Nasal cavity respiratory epithelium epithelial cell of viscerocranial mucosa (primary cell): ENCODE data around the gene CATSPER4. TPM values are rescaled to one million over a fixed set of nuclear protein-coding genes. Genes with fewer than 3 reads are reported as not detected.

Experiments
- total RNA-seq: library from RNA; depleted of rRNA; stranded (reverse); fragments of >200 nt; gene quantifications from 2 replicates; pipeline ENCODE4 v1.2.3, GENCODE V29; 2014

Gene CATSPER4
- total RNA-seq = not detected in 2 replicates

GRCh38 chr1:26190373-26190987 is at the start of gene CATSPER4:
CATSPER4 (plus strand) TSS chr1:26190602; CDS start chr1:26190628, 26 bp downstream.

GRCh38 chr1:26158908-26159742 is 31.3 kb upstream of the CATSPER4 start, which contains the start of gene FAM110D:
FAM110D (plus strand) TSS chr1:26159079; CDS start chr1:26161292, 2,213 bp downstream.

GRCh38 chr1:26168410-26169197 is 21.8 kb upstream of the CATSPER4 start, which contains the start of gene C1orf232:
C1orf232 (minus strand) TSS chr1:26168963; CDS start chr1:26168499, 464 bp downstream.

GRCh38 chr1:26169669-26170471 is 20.5 kb upstream of the CATSPER4 start, which contains the start of gene ZNF593:
ZNF593 (plus strand) TSS chr1:26169908; CDS start chr1:26169984, 76 bp downstream.

GRCh38 chr1:26171084-26172072 is 19.0 kb upstream of the CATSPER4 start, which contains the start of gene ZNF593OS:
ZNF593OS (minus strand) TSS chr1:26171832; CDS start chr1:26171661, 171 bp downstream.

GRCh38 chr1:26177182-26177684 is 13.2 kb upstream of the CATSPER4 start, which contains the start of gene CNKSR1:
CNKSR1 (plus strand) TSS chr1:26177491; CDS start chr1:26177548, 57 bp downstream.

GRCh38 chr1:26233903-26234643 is 43.7 kb downstream of the CATSPER4 start, which contains the start of gene CEP85:
CEP85 (plus strand) TSS chr1:26234200; CDS start chr1:26239784, 5,584 bp downstream.

Other genes starting within 250 kb of the CATSPER4 start
- gene PAFAH2, start 192.5 kb upstream of the CATSPER4 start, total RNA-seq = 16.4 and 29.3 TPM in 2 replicates
- gene EXTL1, start 168.8 kb upstream of the CATSPER4 start, total RNA-seq = under 0.01 TPM in 1 of 2 replicates, not detected in the other
- gene SLC30A2, start 144.5 kb upstream of the CATSPER4 start, total RNA-seq = under 0.01 and 0.07 TPM in 2 replicates
- 0.07 and 0.68 TPM in 2 replicates for gene TRIM63, start 123.0 kb upstream of the CATSPER4 start, total RNA-seq
- 9.0 and 9.2 TPM in 2 replicates for gene PDIK1L, start 78.8 kb upstream of the CATSPER4 start, total RNA-seq
- not detected in 2 replicates for gene FAM110D, start 31.5 kb upstream of the CATSPER4 start, total RNA-seq
- gene C1orf232, start 21.6 kb upstream of the CATSPER4 start, total RNA-seq = not detected in 2 replicates
- 31.9 and 105 TPM in 2 replicates for gene ZNF593, start 20.7 kb upstream of the CATSPER4 start, total RNA-seq
- gene ZNF593OS, start 18.8 kb upstream of the CATSPER4 start, total RNA-seq = not detected in 2 replicates
- gene CNKSR1, start 13.1 kb upstream of the CATSPER4 start, total RNA-seq = 12.3 and 19.6 TPM in 2 replicates
- gene CEP85, start 43.6 kb downstream of the CATSPER4 start, total RNA-seq = 14.0 and 16.4 TPM in 2 replicates
- gene SH3BGRL3, start 89.5 kb downstream of the CATSPER4 start, total RNA-seq = 26.0 and 26.5 TPM in 2 replicates
- 2.1 and 3.7 TPM in 2 replicates for gene UBXN11, start 116.0 kb downstream of the CATSPER4 start, total RNA-seq
- gene CD52, start 127.4 kb downstream of the CATSPER4 start, total RNA-seq = not detected in 2 replicates
- 52.6 and 55.7 TPM in 2 replicates for gene CRYBG2, start 163.5 kb downstream of the CATSPER4 start, total RNA-seq
- gene ZNF683, start 182.1 kb downstream of the CATSPER4 start, total RNA-seq = not detected in 2 replicates
- gene LIN28A, start 220.2 kb downstream of the CATSPER4 start, total RNA-seq = not detected in 2 replicates
- 48.5 and 55.3 TPM in 2 replicates for gene DHDDS, start 241.7 kb downstream of the CATSPER4 start, total RNA-seq